Ascending aorta (tissue), 2 donors: Measurements from ENCODE around the gene FAM216A. TPM values are rescaled to one million over a fixed set of nuclear protein-coding genes. Genes with fewer than 3 reads are reported as not detected.
"Not testable (repeated sequence)": the region's sequence is repeated elsewhere in the genome, so short reads cannot be mapped to it uniquely, and the experiment has no call there.

ENCODE experiments used
- DNase-seq, 2 donors: peaks; one replicate each; pipeline ENCODE4 v3.0.0-alpha.2; 2019; ENCODE audit warnings: low spot score in 2 of 2
- H3K27ac ChIP-seq, 2 donors: fragments of 200-600 bp; sonication (generic); one replicate each; pipeline ENCODE4 v1.5.1; 2016 to 2017; ENCODE audit warnings: mild to moderate bottlenecking in 1 of 2
- H3K27me3 ChIP-seq: fragments of 200-600 bp; sonication (generic); one replicate; pipeline ENCODE4 v1.5.1; 2017
- H3K36me3 ChIP-seq, 2 donors: fragments of 200-600 bp; sonication (generic); one replicate each; pipeline ENCODE4 v1.5.1; 2016
- H3K4me1 ChIP-seq, 2 donors: fragments of 200-600 bp; sonication (generic); one replicate each; pipeline ENCODE4 v1.5.1; 2016 to 2017; ENCODE audit warnings: mild to moderate bottlenecking in 1 of 2
- H3K4me3 ChIP-seq, 2 donors: fragments of 200-600 bp; sonication (generic); one replicate each; pipeline ENCODE4 v1.5.1; 2016 to 2017; ENCODE audit warnings: mild to moderate bottlenecking in 1 of 2
- H3K9me3 ChIP-seq, 2 donors: fragments of 200-600 bp; sonication (generic); one replicate each; pipeline ENCODE4 v1.5.1; 2016
- intact Hi-C: fragments of 100-400 bp; cut with DNase I; formaldehyde crosslinking; loops from one replicate; pipeline ENCODE4 v1.15.1; 2023
- total RNA-seq: library from RNA; depleted of rRNA; stranded (reverse); fragments of >200 nt; gene quantifications from one replicate; pipeline ENCODE4 v1.1.0, GENCODE V29; 2016
- TF ChIP-seq, protein P1 (sequence below), 3 experiments: fragments of 200-600 bp in 2 of 3; fragments of 450-650 bp in 1 of 3; sonication (generic) in 2 of 3; IDR thresholded peaks; one replicate each; pipeline ENCODE4 v1.5.1; 2016 to 2019; ENCODE audit warnings: antibody characterized with exemption in 3 of 3, mild to moderate bottlenecking in 1 of 3, moderate library complexity in 1 of 3

FAM216A gene, protein sequence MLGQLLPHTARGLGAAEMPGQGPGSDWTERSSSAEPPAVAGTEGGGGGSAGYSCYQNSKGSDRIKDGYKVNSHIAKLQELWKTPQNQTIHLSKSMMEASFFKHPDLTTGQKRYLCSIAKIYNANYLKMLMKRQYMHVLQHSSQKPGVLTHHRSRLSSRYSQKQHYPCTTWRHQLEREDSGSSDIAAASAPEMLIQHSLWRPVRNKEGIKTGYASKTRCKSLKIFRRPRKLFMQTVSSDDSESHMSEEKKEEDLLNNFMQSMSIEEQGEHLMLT
- 2.1 TPM for total RNA-seq

DNA sequence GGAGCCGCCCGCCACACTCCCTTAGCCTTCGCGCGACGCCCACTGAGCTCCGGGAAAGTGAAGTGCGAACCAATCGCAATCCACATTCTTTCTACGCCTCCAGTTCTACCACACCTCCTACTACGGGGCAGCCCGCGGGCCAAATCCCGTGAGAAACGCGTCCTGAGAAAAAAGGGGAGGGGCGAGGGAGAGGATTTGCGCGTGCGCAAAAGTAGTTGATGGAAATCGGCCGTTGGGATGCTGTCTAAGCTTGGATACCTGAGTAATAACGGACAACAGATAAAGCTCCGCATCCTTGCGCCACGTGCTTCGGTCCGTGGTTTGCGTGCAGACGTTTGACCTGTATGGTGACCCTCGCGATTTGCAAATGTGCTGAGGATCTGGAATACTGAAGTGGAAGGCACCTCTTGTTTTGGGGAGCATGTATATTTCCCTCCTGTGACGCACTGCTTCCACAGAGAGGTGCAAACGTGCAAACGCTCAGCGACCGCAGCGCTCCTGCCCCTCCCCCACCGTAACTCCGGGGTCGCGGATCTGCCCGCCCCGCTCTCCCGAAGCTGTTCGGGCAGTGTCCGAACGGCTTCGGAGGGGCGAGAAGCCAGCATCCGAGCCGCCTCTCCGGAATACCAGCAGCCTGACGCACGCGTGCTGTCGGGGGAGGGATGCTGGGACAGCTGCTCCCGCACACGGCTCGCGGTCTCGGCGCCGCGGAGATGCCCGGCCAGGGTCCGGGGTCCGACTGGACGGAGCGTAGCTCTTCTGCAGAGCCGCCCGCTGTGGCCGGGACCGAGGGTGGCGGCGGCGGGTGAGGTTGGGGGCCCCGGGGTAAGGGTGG lies at the start of gene FAM216A, which contains the start of gene GPN3:
FAM216A (plus strand) TSS at position 632 of the 835 bp plus-strand sequence; CDS start at position 663, 31 bp downstream.
GPN3 (minus strand) TSS at position 44 of the 835 bp plus-strand sequence. CDS start 54 bp downstream, outside the sequence.
- Histone ChIP-seq H3K27me3 (no peaks in the 10 kb centered on the region), H3K4me1 (peaks cover 6 to 17% of the 10 kb centered on the region in 2 donors), H3K36me3 (peaks cover 7 to 11% of the 10 kb centered on the region in 2 donors), H3K9me3 (no peaks in the 10 kb centered on the region), H3K4me3 (peak within 1 kb of the TSS; percentile 73 to 84), H3K27ac (peak within 1 kb of the TSS; percentile 88 to 92)
- intact Hi-C loops: loop anchor here (1.0 to 5.0 kb wide), 6 partner anchors 18 to 419 kb away; partner anchors contain the start of genes ANAPC7, ARPC3, PPTC7 and RAD9B
- DNase-seq: peak; percentile 87 to 98
- TF ChIP-seq, protein P1, sequence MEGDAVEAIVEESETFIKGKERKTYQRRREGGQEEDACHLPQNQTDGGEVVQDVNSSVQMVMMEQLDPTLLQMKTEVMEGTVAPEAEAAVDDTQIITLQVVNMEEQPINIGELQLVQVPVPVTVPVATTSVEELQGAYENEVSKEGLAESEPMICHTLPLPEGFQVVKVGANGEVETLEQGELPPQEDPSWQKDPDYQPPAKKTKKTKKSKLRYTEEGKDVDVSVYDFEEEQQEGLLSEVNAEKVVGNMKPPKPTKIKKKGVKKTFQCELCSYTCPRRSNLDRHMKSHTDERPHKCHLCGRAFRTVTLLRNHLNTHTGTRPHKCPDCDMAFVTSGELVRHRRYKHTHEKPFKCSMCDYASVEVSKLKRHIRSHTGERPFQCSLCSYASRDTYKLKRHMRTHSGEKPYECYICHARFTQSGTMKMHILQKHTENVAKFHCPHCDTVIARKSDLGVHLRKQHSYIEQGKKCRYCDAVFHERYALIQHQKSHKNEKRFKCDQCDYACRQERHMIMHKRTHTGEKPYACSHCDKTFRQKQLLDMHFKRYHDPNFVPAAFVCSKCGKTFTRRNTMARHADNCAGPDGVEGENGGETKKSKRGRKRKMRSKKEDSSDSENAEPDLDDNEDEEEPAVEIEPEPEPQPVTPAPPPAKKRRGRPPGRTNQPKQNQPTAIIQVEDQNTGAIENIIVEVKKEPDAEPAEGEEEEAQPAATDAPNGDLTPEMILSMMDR (IDR thresholded peaks at IDR 0.05): no peak

DNA sequence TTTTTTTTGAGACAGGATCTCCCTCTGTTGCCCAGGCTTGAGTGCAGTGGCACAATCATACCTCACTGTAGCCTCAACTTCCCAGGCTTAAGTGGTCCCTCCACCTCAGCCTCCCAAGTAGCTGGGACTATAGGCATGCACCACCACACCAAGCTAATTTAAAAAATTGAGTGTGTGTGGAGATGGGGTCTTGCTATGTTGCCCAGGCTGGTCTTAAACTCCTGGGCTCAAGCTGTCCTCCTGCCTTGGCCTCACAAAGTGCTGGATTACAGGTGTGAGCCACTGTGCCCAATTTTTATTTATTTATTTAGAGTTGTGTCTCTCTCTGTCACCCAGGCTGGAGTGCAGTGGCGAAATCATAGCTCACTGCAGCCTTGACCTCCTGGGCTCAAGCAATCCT lies 48.0 kb upstream of the FAM216A start:
- intact Hi-C loops, H3K4me3 ChIP-seq: not testable (repeated sequence)

DNA sequence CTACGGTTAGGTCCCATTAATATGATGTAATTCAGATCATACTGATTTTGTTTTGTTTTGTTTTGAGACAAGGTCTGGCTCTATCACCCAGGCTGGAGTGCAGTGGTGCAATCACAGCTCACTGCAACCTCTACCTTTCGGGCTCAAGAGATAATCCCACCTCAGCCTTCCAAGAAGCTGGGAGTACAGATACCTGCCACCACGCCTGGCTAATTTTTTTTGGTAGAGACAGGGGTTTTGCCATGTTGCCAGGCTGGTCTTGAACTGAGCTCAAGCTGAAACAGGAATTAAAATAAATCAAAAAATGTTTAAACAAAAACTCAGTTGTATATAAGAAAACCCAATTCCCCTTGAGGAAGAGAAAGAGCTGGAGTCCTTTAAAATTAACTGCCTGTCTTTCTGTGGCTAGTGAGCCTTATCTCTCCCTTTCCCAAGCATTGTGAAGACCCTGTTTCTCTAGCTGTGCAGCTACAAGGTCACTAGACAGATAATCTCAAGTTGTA lies 47.4 kb upstream of the FAM216A start:
- no peak overlapping the region for H3K27ac ChIP-seq
- TF ChIP-seq, protein P1 (IDR thresholded peaks at IDR 0.05): no peak
- no peak overlapping the region for H3K4me3 ChIP-seq
- intact Hi-C loops: no loop called here
- DNase-seq: no peak
- H3K9me3 ChIP-seq: no peaks in the 10 kb centered on the region
- no peaks in the 10 kb centered on the region for H3K4me1 ChIP-seq
- no peaks in the 10 kb centered on the region for H3K27me3 ChIP-seq
- H3K36me3 ChIP-seq: no peaks in the 10 kb centered on the region

More for the DNA sequence above, 48.0 kb upstream of the FAM216A start:
- H3K36me3 ChIP-seq, H3K27ac ChIP-seq, H3K4me1 ChIP-seq, H3K27me3 ChIP-seq, H3K9me3 ChIP-seq, DNase-seq: not testable (repeated sequence)

DNA sequence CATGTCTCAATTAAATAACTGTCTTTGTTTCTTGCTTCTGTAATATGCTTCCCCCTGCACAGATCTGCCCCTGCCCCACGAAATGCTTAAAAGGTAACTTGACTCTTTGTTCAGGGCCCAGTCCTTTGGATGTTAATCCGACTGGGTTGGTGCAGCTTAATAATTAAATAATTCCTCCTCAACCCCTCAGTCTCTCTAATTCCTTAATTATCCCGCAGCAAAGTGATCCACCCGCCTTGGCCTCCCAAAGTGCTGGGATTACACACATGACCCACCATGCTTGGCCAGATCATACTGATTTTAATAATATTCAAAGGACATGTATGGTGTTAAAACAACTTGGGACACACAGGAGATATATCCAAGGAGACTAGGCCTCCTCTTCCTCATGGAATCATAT lies 46.9 kb upstream of the FAM216A start:
- TF ChIP-seq, protein P1 (IDR thresholded peaks at IDR 0.05): no peak
- intact Hi-C loops: no loop called here
- no peak for DNase-seq
- no peak overlapping the region for H3K27ac ChIP-seq
- no peaks in the 10 kb centered on the region for H3K27me3 ChIP-seq
- H3K9me3 ChIP-seq: no peaks in the 10 kb centered on the region
- H3K4me1 ChIP-seq: no peaks in the 10 kb centered on the region
- H3K4me3 ChIP-seq: no peak overlapping the region
- H3K36me3 ChIP-seq: no peaks in the 10 kb centered on the region

DNA sequence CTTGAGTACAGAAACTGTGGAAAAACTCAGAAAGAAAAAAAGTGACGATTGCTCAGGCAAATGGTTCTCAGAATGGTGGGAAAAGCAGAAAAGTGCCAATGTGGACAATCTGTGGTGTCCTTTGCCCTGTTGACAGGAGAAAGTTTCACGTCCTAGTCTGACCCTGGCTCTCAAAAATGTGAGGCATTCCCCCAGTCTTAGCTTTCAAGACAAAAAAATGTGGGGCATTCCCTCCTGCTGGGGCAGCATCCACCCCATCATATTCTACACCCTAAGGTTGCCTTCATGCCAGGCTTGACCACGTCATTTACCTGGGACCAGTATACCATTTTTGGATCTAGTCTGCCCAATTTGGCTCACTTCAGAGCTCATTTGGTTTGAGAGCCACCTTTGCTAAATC lies 44.4 kb upstream of the FAM216A start:
- H3K4me1 ChIP-seq: no peaks in the 10 kb centered on the region
- H3K36me3 ChIP-seq: no peaks in the 10 kb centered on the region
- no peaks in the 10 kb centered on the region for H3K9me3 ChIP-seq
- TF ChIP-seq, protein P1 (IDR thresholded peaks at IDR 0.05): no peak
- intact Hi-C loops: no loop called here
- no peaks in the 10 kb centered on the region for H3K27me3 ChIP-seq
- H3K27ac ChIP-seq: no peak overlapping the region
- DNase-seq: no peak
- H3K4me3 ChIP-seq: no peak overlapping the region

DNA sequence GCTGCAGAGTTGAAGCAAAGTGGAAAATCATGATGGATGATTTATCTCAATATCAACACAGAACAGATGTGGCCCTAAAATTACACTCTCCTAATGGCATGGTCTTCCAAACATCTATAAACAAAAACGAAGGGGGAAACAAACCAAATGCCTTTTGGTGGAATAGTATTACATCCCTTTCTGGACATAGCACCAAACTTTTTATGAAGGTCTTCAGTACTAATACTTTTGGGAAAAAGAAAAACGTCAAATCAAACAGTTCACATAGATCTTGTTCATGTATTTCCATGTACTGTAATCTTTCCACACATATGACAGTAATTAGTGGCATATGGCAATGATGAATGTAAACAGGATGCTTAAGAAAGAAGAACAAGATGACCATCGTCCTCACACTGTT lies 42.2 kb upstream of the FAM216A start:
- H3K4me1 ChIP-seq: no peaks in the 10 kb centered on the region
- H3K36me3 ChIP-seq: no peaks in the 10 kb centered on the region
- TF ChIP-seq, protein P1 (IDR thresholded peaks at IDR 0.05): no peak
- intact Hi-C loops: no loop called here
- no peaks in the 10 kb centered on the region for H3K9me3 ChIP-seq
- no peak overlapping the region for H3K4me3 ChIP-seq
- no peak for DNase-seq
- no peak overlapping the region for H3K27ac ChIP-seq
- no peaks in the 10 kb centered on the region for H3K27me3 ChIP-seq

DNA sequence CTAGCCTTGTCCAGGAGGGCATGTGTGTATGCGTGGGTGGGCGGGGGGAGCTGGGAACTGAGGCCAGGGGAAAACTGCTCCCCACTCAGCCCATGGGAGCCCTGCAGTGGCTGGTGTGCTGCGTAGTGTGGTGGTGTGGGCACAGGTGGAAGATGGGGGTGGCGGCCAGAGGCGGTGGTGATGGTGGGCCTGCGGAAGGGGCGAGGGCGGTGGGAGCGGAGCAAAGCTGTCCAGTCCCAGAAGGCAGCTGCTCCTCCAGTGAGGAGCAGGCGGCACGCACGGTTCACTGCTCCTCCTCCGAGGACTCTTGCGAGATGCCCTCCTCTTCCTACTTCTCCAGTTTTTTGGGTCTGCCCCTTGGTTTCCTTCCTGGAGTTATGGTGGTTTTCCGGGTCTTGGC lies 39.0 kb upstream of the FAM216A start:
- intact Hi-C loops: not testable (repeated sequence)
- DNase-seq: peak in 1 of 2 donors; percentile 40

More for the DNA sequence above, 39.0 kb upstream of the FAM216A start:
- H3K27ac ChIP-seq, H3K27me3 ChIP-seq, H3K4me1 ChIP-seq, H3K4me3 ChIP-seq, H3K9me3 ChIP-seq: not testable (repeated sequence)
- H3K36me3 ChIP-seq: peaks cover 3 to 10% of the 10 kb centered on the region in 2 donors
